ENCODE measurements around the gene WASF3.

The WASF3 gene

GRCh38 chr13:26591672-26592071, 34.2 kb downstream of the WASF3 start:
- no peak for TF ChIP-seq EZH2 (optimal IDR thresholded peaks at IDR 0.05; ENCODE audit: low read depth, low read length)
- no peak for TF ChIP-seq EZH2phosphoT487 (IDR thresholded peaks at IDR 0.05; ENCODE audit: low read length)
- no peak for TF ChIP-seq CTCF (IDR thresholded peaks at IDR 0.05; ENCODE audit: low read length)

GRCh38 chr13:26593661-26594060, 36.2 kb downstream of the WASF3 start:
- Histone ChIP-seq H3K79me2 (ENCODE audit: low read length) (no peaks in the 10 kb centered on the region), H3K27ac (ENCODE audit: low read length) (no peak overlapping the region), H3K4me2 (ENCODE audit: low read depth, low read length) (no peak overlapping the region), H3K9ac (ENCODE audit: low read length) (no peak overlapping the region), H3K9me3 (replicated peaks; ENCODE audit: insufficient read depth, low read length) (no peaks in the 10 kb centered on the region), H3K4me1 (ENCODE audit: low read length) (no peaks in the 10 kb centered on the region), H3F3A (ENCODE audit: insufficient read depth, low read length) (no peaks in the 10 kb centered on the region), H3K9me2 (replicated peaks; ENCODE audit: insufficient read depth, low read length) (no peaks in the 10 kb centered on the region), H2AFZ (ENCODE audit: low read length) (no peak overlapping the region), H3K27me3 (replicated peaks; ENCODE audit: insufficient read depth, low read length) (no peaks in the 10 kb centered on the region), H3K36me3 (replicated peaks; ENCODE audit: insufficient read depth, low read length) (no peaks in the 10 kb centered on the region), H4K20me1 (ENCODE audit: insufficient read depth, low read length) (no peaks in the 10 kb centered on the region), H3K4me3 (ENCODE audit: low read length) (no peak overlapping the region)
- no peak for DNase-seq
- TF ChIP-seq EZH2 (optimal IDR thresholded peaks at IDR 0.05; ENCODE audit: low read depth, low read length): no peak
- no peak for TF ChIP-seq CTCF (IDR thresholded peaks at IDR 0.05; ENCODE audit: low read length)
- no peak for TF ChIP-seq EZH2phosphoT487 (IDR thresholded peaks at IDR 0.05; ENCODE audit: low read length)

More at GRCh38 chr13:26591672-26592071, 34.2 kb downstream of the WASF3 start:
- no peaks in the 10 kb centered on the region for H3K4me1 ChIP-seq (ENCODE audit: low read length)
- no peaks in the 10 kb centered on the region for H3K9me2 ChIP-seq (replicated peaks; ENCODE audit: insufficient read depth, low read length)
- no peak overlapping the region for H3K27ac ChIP-seq (ENCODE audit: low read length)
- H3K9ac ChIP-seq (ENCODE audit: low read length): no peak overlapping the region
- H3K9me3 ChIP-seq (replicated peaks; ENCODE audit: insufficient read depth, low read length): no peaks in the 10 kb centered on the region
- no peaks in the 10 kb centered on the region for H3K79me2 ChIP-seq (ENCODE audit: low read length)
- H2AFZ ChIP-seq (ENCODE audit: low read length): no peak overlapping the region
- H4K20me1 ChIP-seq (ENCODE audit: insufficient read depth, low read length): no peaks in the 10 kb centered on the region
- H3K4me3 ChIP-seq (ENCODE audit: low read length): no peak overlapping the region
- H3K4me2 ChIP-seq (ENCODE audit: low read depth, low read length): no peak overlapping the region
- no peaks in the 10 kb centered on the region for H3K36me3 ChIP-seq (replicated peaks; ENCODE audit: insufficient read depth, low read length)
- no peaks in the 10 kb centered on the region for H3K27me3 ChIP-seq (replicated peaks; ENCODE audit: insufficient read depth, low read length)
- no peaks in the 10 kb centered on the region for H3F3A ChIP-seq (ENCODE audit: insufficient read depth, low read length)
- DNase-seq: no peak

GRCh38 chr13:26594363-26594762, 36.9 kb downstream of the WASF3 start:
- Histone ChIP-seq H3K4me2 (ENCODE audit: low read depth, low read length) (no peak overlapping the region), H3K27ac (ENCODE audit: low read length) (no peak overlapping the region), H3F3A (ENCODE audit: insufficient read depth, low read length) (no peaks in the 10 kb centered on the region), H3K9ac (ENCODE audit: low read length) (no peak overlapping the region), H3K9me3 (replicated peaks; ENCODE audit: insufficient read depth, low read length) (no peaks in the 10 kb centered on the region), H3K27me3 (replicated peaks; ENCODE audit: insufficient read depth, low read length) (no peaks in the 10 kb centered on the region), H4K20me1 (ENCODE audit: insufficient read depth, low read length) (no peaks in the 10 kb centered on the region), H3K9me2 (replicated peaks; ENCODE audit: insufficient read depth, low read length) (no peaks in the 10 kb centered on the region), H3K4me3 (ENCODE audit: low read length) (no peak overlapping the region), H3K36me3 (replicated peaks; ENCODE audit: insufficient read depth, low read length) (no peaks in the 10 kb centered on the region), H3K79me2 (ENCODE audit: low read length) (no peaks in the 10 kb centered on the region), H2AFZ (ENCODE audit: low read length) (no peak overlapping the region), H3K4me1 (ENCODE audit: low read length) (no peaks in the 10 kb centered on the region)
- TF ChIP-seq CTCF (IDR thresholded peaks at IDR 0.05; ENCODE audit: low read length): no peak
- no peak for TF ChIP-seq EZH2 (optimal IDR thresholded peaks at IDR 0.05; ENCODE audit: low read depth, low read length)
- TF ChIP-seq EZH2phosphoT487 (IDR thresholded peaks at IDR 0.05; ENCODE audit: low read length): no peak
- DNase-seq: no peak
